Measurements from ENCODE around the gene P2RX7. TPM values are rescaled to one million over a fixed set of nuclear protein-coding genes. Genes with fewer than 3 reads are reported as not detected.
"Not testable (repeated sequence)": the region's sequence is repeated elsewhere in the genome, so short reads cannot be mapped to it uniquely, and the experiment has no call there.

The P2RX7 gene
- polyA plus RNA-seq, 3 donors: 0.54 to 1.2 (median 0.81) TPM

- no peak for DNase-seq
These were observed 38.1 kb downstream of the P2RX7 start for GRCh38 chr12:121170611-121171260.

GRCh38 chr12:121172145-121172544 is 39.5 kb downstream of the P2RX7 start:
- DNase-seq: no peak

- DNase-seq: no peak
These were observed 42.9 kb downstream of the P2RX7 start for GRCh38 chr12:121175383-121176119.

GRCh38 chr12:121176826-121177529 is 44.3 kb downstream of the P2RX7 start:
- no peak for DNase-seq

GRCh38 chr12:121181181-121181580 is 48.5 kb downstream of the P2RX7 start:
- DNase-seq: no peak

GRCh38 chr12:121182222-121182893 is 49.7 kb downstream of the P2RX7 start:
- no peak for DNase-seq

GRCh38 chr12:121184425-121184824 is 51.7 kb downstream of the P2RX7 start:
- no peak for DNase-seq

- no peak for DNase-seq
These were observed 52.6 kb downstream of the P2RX7 start for GRCh38 chr12:121184984-121185889.

- DNase-seq: no peak
These were observed 54.1 kb downstream of the P2RX7 start for GRCh38 chr12:121186826-121187225.

- DNase-seq: no peak
These were observed 54.8 kb downstream of the P2RX7 start for GRCh38 chr12:121187501-121187900.

- no peak for DNase-seq
These were observed 55.6 kb downstream of the P2RX7 start for GRCh38 chr12:121188227-121188626.

GRCh38 chr12:121189131-121189530 is 56.5 kb downstream of the P2RX7 start:
- no peak for DNase-seq

- no peak for DNase-seq
These were observed 57.0 kb downstream of the P2RX7 start for GRCh38 chr12:121189619-121190155.

- DNase-seq: no peak
These were observed 57.9 kb downstream of the P2RX7 start for GRCh38 chr12:121190523-121191031.

GRCh38 chr12:121191151-121191550 is 58.5 kb downstream of the P2RX7 start:
- no peak for DNase-seq

GRCh38 chr12:121196902-121197301 is 64.2 kb downstream of the P2RX7 start:
- no peak for DNase-seq

- no peak for DNase-seq
These were observed 66.3 kb downstream of the P2RX7 start for GRCh38 chr12:121198949-121199348.

GRCh38 chr12:121201140-121201539 is 68.5 kb downstream of the P2RX7 start:
- not testable (repeated sequence) for DNase-seq

GRCh38 chr12:121202407-121203355 is 70.0 kb downstream of the P2RX7 start:
- DNase-seq: no peak

- no peak for DNase-seq
These were observed 70.8 kb downstream of the P2RX7 start for GRCh38 chr12:121203482-121203881.
